Peyer's patch (tissue), 4 donors: ENCODE results near the gene MRC2.

Experiments
- POLR2A ChIP-seq, 2 donors: fragments of 450-650 bp; IDR thresholded peaks; one replicate each; pipeline ENCODE4 v1.5.1; 2017; ENCODE audit warnings: antibody characterized with exemption in 2 of 2, mild to moderate bottlenecking in 2 of 2, moderate library complexity in 2 of 2
- TF ChIP-seq, protein P1 (sequence below), 6 experiments: fragments of 450-650 bp in 4 of 6; fragments of 200-600 bp in 2 of 6; sonication (generic) in 1 of 6; IDR thresholded peaks; one replicate each; pipeline ENCODE4 v1.5.1; 2017 to 2019; ENCODE audit warnings: antibody characterized with exemption in 6 of 6, mild to moderate bottlenecking in 3 of 6, moderate library complexity in 1 of 6

DNA sequence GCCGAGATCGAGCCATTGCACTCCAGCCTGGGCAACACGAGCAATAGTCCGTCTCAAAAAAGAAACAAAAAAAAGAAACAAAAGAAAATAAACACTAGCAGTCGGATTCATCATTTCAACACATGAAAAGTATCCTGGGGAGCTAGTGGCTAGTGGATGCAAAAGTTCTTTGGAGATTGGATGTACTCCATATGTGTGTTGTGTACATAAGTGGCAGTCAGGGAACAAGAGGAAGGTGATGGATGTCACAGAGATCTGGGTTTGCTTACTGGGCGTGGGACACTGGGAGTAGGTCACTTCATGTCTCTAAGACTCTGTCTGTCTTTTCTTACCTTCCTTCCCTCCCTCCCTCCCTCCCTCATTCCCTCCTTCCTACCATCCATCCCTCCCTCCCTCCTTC, 35.4 kb downstream of the MRC2 start:
- TF ChIP-seq, protein P1, sequence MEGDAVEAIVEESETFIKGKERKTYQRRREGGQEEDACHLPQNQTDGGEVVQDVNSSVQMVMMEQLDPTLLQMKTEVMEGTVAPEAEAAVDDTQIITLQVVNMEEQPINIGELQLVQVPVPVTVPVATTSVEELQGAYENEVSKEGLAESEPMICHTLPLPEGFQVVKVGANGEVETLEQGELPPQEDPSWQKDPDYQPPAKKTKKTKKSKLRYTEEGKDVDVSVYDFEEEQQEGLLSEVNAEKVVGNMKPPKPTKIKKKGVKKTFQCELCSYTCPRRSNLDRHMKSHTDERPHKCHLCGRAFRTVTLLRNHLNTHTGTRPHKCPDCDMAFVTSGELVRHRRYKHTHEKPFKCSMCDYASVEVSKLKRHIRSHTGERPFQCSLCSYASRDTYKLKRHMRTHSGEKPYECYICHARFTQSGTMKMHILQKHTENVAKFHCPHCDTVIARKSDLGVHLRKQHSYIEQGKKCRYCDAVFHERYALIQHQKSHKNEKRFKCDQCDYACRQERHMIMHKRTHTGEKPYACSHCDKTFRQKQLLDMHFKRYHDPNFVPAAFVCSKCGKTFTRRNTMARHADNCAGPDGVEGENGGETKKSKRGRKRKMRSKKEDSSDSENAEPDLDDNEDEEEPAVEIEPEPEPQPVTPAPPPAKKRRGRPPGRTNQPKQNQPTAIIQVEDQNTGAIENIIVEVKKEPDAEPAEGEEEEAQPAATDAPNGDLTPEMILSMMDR (IDR thresholded peaks at IDR 0.05), result no peak
- TF ChIP-seq POLR2A (IDR thresholded peaks at IDR 0.05), result no peak
